Endodermal cell (in vitro differentiated cells): ENCODE results near the gene ME3. TPM values are rescaled to one million over a fixed set of nuclear protein-coding genes. Genes with fewer than 3 reads are reported as not detected.

Source experiments
- DNase-seq: peaks from one replicate; pipeline ENCODE4 v3.0.0-alpha.2; 2017
- H3K27ac ChIP-seq: 2 replicates; pipeline ENCODE4 v1.5.1; 2013; ENCODE audit warnings: mild to moderate bottlenecking, low read depth, low read length, moderate library complexity
- H3K27me3 ChIP-seq: 2 replicates; pipeline ENCODE4 v1.6.1; 2013; ENCODE audit warnings: mild to moderate bottlenecking, low read length, moderate library complexity; ENCODE audit not compliant: insufficient read depth, control insufficient read depth, poor library complexity, severe bottlenecking
- H3K36me3 ChIP-seq: 2 replicates; pipeline ENCODE4 v1.7.0; 2013; ENCODE audit warnings: mild to moderate bottlenecking, low read length, moderate library complexity; ENCODE audit not compliant: control insufficient read depth, insufficient read depth
- H3K4me1 ChIP-seq: one replicate; pipeline ENCODE4 v1.7.0; 2013; ENCODE audit warnings: low read length; ENCODE audit not compliant: control insufficient read depth, insufficient read depth
- H3K4me3 ChIP-seq: 2 replicates; pipeline ENCODE4 v1.5.1; 2013; ENCODE audit warnings: mild to moderate bottlenecking, low read length, moderate library complexity
- H3K9ac ChIP-seq: 2 replicates; pipeline ENCODE4 v1.6.1; 2013; ENCODE audit warnings: mild to moderate bottlenecking, low read length, moderate library complexity; ENCODE audit not compliant: poor library complexity, severe bottlenecking; ENCODE audit errors: extremely low read depth
- H3K9me3 ChIP-seq: 2 replicates; pipeline ENCODE4 v1.6.1; 2013; ENCODE audit warnings: mild to moderate bottlenecking, low read length, moderate library complexity; ENCODE audit not compliant: control insufficient read depth
- H3K27ac Mint-ChIP-seq: 2 replicates; pipeline ENCODE4 v1.8.0; 2020; ENCODE audit warnings: mixed read lengths
- H3K27me3 Mint-ChIP-seq: 2 replicates; pipeline ENCODE4 v1.8.0; 2021; ENCODE audit warnings: mild to moderate bottlenecking, mixed read lengths; ENCODE audit not compliant: insufficient read depth
- H3K36me3 Mint-ChIP-seq: 2 replicates; pipeline ENCODE4 v1.8.0; 2020; ENCODE audit warnings: low read depth, mixed read lengths
- H3K4me1 Mint-ChIP-seq: 2 replicates; pipeline ENCODE4 v1.8.0; 2020; ENCODE audit warnings: mixed read lengths
- H3K4me3 Mint-ChIP-seq: 2 replicates; pipeline ENCODE4 v1.8.0; 2020; ENCODE audit warnings: mild to moderate bottlenecking, moderate library complexity, mixed read lengths
- H3K9me3 Mint-ChIP-seq: 2 replicates; pipeline ENCODE4 v1.8.0; 2020; ENCODE audit warnings: mild to moderate bottlenecking, mixed read lengths
- CTCF ChIP-seq: fragments of 200-600 bp; sonication (generic); conservative IDR thresholded peaks from 2 replicates; pipeline ENCODE4 v1.5.0; 2021; ENCODE audit warnings: antibody characterized with exemption, mild to moderate bottlenecking
- WGBS, 2 experiments: methylation state at CpG; one replicate each; pipeline versions ENCODE4 v1.1.5 to v1.1.7; 2013; ENCODE audit warnings: missing lambda C conversion rate in 2 of 2, mixed read lengths in 1 of 2; ENCODE audit not compliant: insufficient coverage in 1 of 2, insufficient read length in 1 of 2; 5-methylcytosine and 5-hydroxymethylcytosine counted together
- total RNA-seq, 2 donors: library from RNA; stranded (reverse); fragmentation: NEBNext Ultra II Directional in 1 of 2; extraction: Animal tissue kit (Norgen Biotek cat#: 25700) in 1 of 2; gene quantifications; 2 replicates in 1 of 2; 3 replicates in 1 of 2; pipeline ENCODE4 v1.2.1, GENCODE V29; 2021

Gene ME3
- total RNA-seq, 2 donors from 2014 or later, result 1.2 to 1.3 TPM

- WGBS, 2 experiments, result 94% methylated on average over 3 of the region's 3 CpGs; no CpG with 5 or more reads in 1 of the 2 experiments
Measured at GRCh38 chr11:86489442-86489841, 183.0 kb downstream of the ME3 start.

GRCh38 chr11:86488553-86488952 is 183.9 kb downstream of the ME3 start:
- Histone ChIP-seq H3K4me3 (no peak overlapping the region), H3K36me3 (peaks cover 22% of the 10 kb centered on the region), H3K27me3 (no peaks in the 10 kb centered on the region), H3K27ac (no peak overlapping the region), H3K9ac (no peak overlapping the region), H3K9me3 (no peaks in the 10 kb centered on the region), H3K4me1 (no peaks in the 10 kb centered on the region)
- Mint-ChIP-seq H3K27me3 (no peaks in the 10 kb centered on the region), H3K4me1 (peaks cover 4% of the 10 kb centered on the region), H3K27ac (no peak overlapping the region), H3K4me3 (no peak overlapping the region), H3K9me3 (no peaks in the 10 kb centered on the region), H3K36me3 (peaks cover 27% of the 10 kb centered on the region)
- no peak for DNase-seq
- 90 to 100% methylated on average over 1 to 4 of the region's 4 CpGs for WGBS, 2 experiments
- TF ChIP-seq CTCF, result no peak

More at GRCh38 chr11:86489442-86489841, 183.0 kb downstream of the ME3 start:
- Mint-ChIP-seq H3K4me1 (peaks cover 4% of the 10 kb centered on the region), H3K36me3 (peaks cover 27% of the 10 kb centered on the region), H3K27ac (no peak overlapping the region), H3K27me3 (no peaks in the 10 kb centered on the region), H3K9me3 (no peaks in the 10 kb centered on the region), H3K4me3 (no peak overlapping the region)
- Histone ChIP-seq H3K4me1 (peaks cover 5% of the 10 kb centered on the region), H3K9me3 (no peaks in the 10 kb centered on the region), H3K36me3 (peaks cover 26% of the 10 kb centered on the region), H3K9ac (no peak overlapping the region), H3K4me3 (no peak overlapping the region), H3K27me3 (no peaks in the 10 kb centered on the region), H3K27ac (no peak overlapping the region)
- no peak for DNase-seq
- TF ChIP-seq CTCF, result no peak

- Histone ChIP-seq H3K27ac (no peak overlapping the region), H3K36me3 (peaks cover 22% of the 10 kb centered on the region), H3K4me1 (no peaks in the 10 kb centered on the region), H3K4me3 (no peak overlapping the region), H3K9me3 (no peaks in the 10 kb centered on the region), H3K27me3 (no peaks in the 10 kb centered on the region), H3K9ac (no peak overlapping the region)
- peak; percentile 21 for TF ChIP-seq CTCF
- H3K9me3 Mint-ChIP-seq, result no peaks in the 10 kb centered on the region
- no peak for DNase-seq
- no peak overlapping the region for H3K4me3 Mint-ChIP-seq
- WGBS, 2 experiments, result 92 to 95% methylated on average over 6 to 7 of the region's 7 CpGs
- H3K27ac Mint-ChIP-seq, result no peak overlapping the region
- peaks cover 24% of the 10 kb centered on the region for H3K36me3 Mint-ChIP-seq
- peaks cover 4% of the 10 kb centered on the region for H3K4me1 Mint-ChIP-seq
- no peaks in the 10 kb centered on the region for H3K27me3 Mint-ChIP-seq
Measured at GRCh38 chr11:86487671-86488070, 184.7 kb downstream of the ME3 start.
